Esophagus muscularis mucosa (tissue), 4 donors: ENCODE measurements around the gene SRA1.

ENCODE experiments used
- EP300 ChIP-seq: sonication (generic); formaldehyde crosslinking; IDR thresholded peaks from one replicate; pipeline ENCODE4 v1.6.1; 2017; ENCODE audit warnings: antibody characterized with exemption
- POLR2A ChIP-seq: fragments of 450-650 bp; IDR thresholded peaks from one replicate; pipeline ENCODE4 v1.6.1; 2017; ENCODE audit warnings: antibody characterized with exemption, moderate library complexity, mild to moderate bottlenecking, low read depth
- POLR2AphosphoS5 ChIP-seq, 2 donors: sonication (generic); formaldehyde crosslinking; IDR thresholded peaks; one replicate each; pipeline ENCODE4 v1.6.1; 2017; ENCODE audit warnings: antibody characterized with exemption in 2 of 2
- TF ChIP-seq, protein P1 (sequence below), 3 experiments: fragments of 200-600 bp in 2 of 3; fragments of 450-650 bp in 1 of 3; sonication (generic) in 2 of 3; IDR thresholded peaks; one replicate each; pipeline ENCODE4 v1.5.1; 2017 to 2019; ENCODE audit warnings: antibody characterized with exemption in 3 of 3, mild to moderate bottlenecking in 2 of 3, moderate library complexity in 1 of 3

- TF ChIP-seq, protein P1, sequence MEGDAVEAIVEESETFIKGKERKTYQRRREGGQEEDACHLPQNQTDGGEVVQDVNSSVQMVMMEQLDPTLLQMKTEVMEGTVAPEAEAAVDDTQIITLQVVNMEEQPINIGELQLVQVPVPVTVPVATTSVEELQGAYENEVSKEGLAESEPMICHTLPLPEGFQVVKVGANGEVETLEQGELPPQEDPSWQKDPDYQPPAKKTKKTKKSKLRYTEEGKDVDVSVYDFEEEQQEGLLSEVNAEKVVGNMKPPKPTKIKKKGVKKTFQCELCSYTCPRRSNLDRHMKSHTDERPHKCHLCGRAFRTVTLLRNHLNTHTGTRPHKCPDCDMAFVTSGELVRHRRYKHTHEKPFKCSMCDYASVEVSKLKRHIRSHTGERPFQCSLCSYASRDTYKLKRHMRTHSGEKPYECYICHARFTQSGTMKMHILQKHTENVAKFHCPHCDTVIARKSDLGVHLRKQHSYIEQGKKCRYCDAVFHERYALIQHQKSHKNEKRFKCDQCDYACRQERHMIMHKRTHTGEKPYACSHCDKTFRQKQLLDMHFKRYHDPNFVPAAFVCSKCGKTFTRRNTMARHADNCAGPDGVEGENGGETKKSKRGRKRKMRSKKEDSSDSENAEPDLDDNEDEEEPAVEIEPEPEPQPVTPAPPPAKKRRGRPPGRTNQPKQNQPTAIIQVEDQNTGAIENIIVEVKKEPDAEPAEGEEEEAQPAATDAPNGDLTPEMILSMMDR (IDR thresholded peaks at IDR 0.05): no peak
- no peak for TF ChIP-seq POLR2A
- no peak for TF ChIP-seq EP300
- TF ChIP-seq POLR2AphosphoS5 (IDR thresholded peaks at IDR 0.05): no peak
Observed at GRCh38 chr5:140588311-140589070, 31.2 kb upstream of the SRA1 start.
